AG04449 (cell line): Measurements from ENCODE around the gene HSPB1.

Experiments used
- CTCF ChIA-PET: fragments of 350-600 bp; formaldehyde crosslinking; extraction: SDS; loops from one replicate; lab custom pipeline; 2021; ENCODE audit warnings: antibody characterized with exemption; lab: Yijun Ruan, JAX
- POLR2A ChIA-PET: fragments of 400-600, 350-600 bp; formaldehyde crosslinking; extraction: SDS; loops from one replicate; lab custom pipeline; 2020; ENCODE audit warnings: antibody characterized with exemption, inconsistent platforms; lab: Yijun Ruan, JAX
- DNase-seq: peaks from one replicate; pipeline ENCODE4 v3.0.0-alpha.2; 2010; ENCODE audit warnings: low read depth, low spot score
- H3K4me3 ChIP-seq: 2 replicates; pipeline ENCODE4 v1.5.1; 2011; ENCODE audit warnings: low read depth, mild to moderate bottlenecking, control low read depth, low read length
- CTCF ChIP-seq: IDR thresholded peaks from one replicate; pipeline ENCODE4 v1.5.1; 2011; ENCODE audit warnings: mild to moderate bottlenecking, moderate library complexity, low read length, control low read depth, inconsistent platforms; ENCODE audit not compliant: insufficient read depth; ENCODE audit errors: missing control alignments

HSPB1 gene

GRCh38 chr7:76261329-76261728 lies 41.1 kb upstream of the HSPB1 start:
- ChIA-PET POLR2A (no interaction called here), CTCF (interaction anchor here (0.6 to 4.3 kb wide), 7 partner anchors 13 to 153 kb away, joined by 3 to 53 read pairs (median 13); no protein-coding TSS in a partner anchor)
- no peak overlapping the region for H3K4me3 ChIP-seq
- TF ChIP-seq CTCF = no peak
- no peak for DNase-seq

GRCh38 chr7:76261931-76262330 lies 40.5 kb upstream of the HSPB1 start:
- no peak overlapping the region for H3K4me3 ChIP-seq
- DNase-seq = no peak
- no peak for TF ChIP-seq CTCF
- POLR2A ChIA-PET = interaction anchor here (0.7 kb wide), 1 partner anchor 57 kb away, joined by 4 read pairs; no protein-coding TSS in a partner anchor
- CTCF ChIA-PET = interaction anchor here (1.0 to 4.3 kb wide), 17 partner anchors 9 to 153 kb away, joined by 3 to 53 read pairs (median 4); no protein-coding TSS in a partner anchor

- H3K4me3 ChIP-seq = no peak overlapping the region
- CTCF ChIA-PET = interaction anchor here (0.6 to 4.3 kb wide), 31 partner anchors 8 to 225 kb away, joined by 3 to 53 read pairs (median 4); no protein-coding TSS in a partner anchor
- POLR2A ChIA-PET = interaction anchor here (1.0 kb wide), 1 partner anchor 8 kb away, joined by 3 read pairs; no protein-coding TSS in a partner anchor
- TF ChIP-seq CTCF = peak; percentile 85
- DNase-seq = no peak
These were observed 39.6 kb upstream of the HSPB1 start for GRCh38 chr7:76262683-76263402.

GRCh38 chr7:76265299-76265698 lies 37.2 kb upstream of the HSPB1 start:
- no peak for DNase-seq
- no peak for TF ChIP-seq CTCF
- ChIA-PET CTCF (interaction anchor here (2.4 to 4.3 kb wide), 3 partner anchors 11 to 88 kb away, joined by 11 to 53 read pairs (median 22); no protein-coding TSS in a partner anchor), POLR2A (no interaction called here)
- no peak overlapping the region for H3K4me3 ChIP-seq

GRCh38 chr7:76267107-76267893 lies 35.2 kb upstream of the HSPB1 start:
- H3K4me3 ChIP-seq = peak overlapping the region; percentile 15; the same call in 1 of the 2 replicates
- no peak for TF ChIP-seq CTCF
- POLR2A ChIA-PET = no interaction called here
- DNase-seq = no peak
- CTCF ChIA-PET = no interaction called here

GRCh38 chr7:76267894-76268183 lies 34.6 kb upstream of the HSPB1 start:
- CTCF ChIA-PET = interaction anchor here (1.0 kb wide), 3 partner anchors 10 to 46 kb away, joined by 3 to 4 read pairs (median 3); no protein-coding TSS in a partner anchor
- DNase-seq = no peak
- H3K4me3 ChIP-seq = no peak overlapping the region
- POLR2A ChIA-PET = no interaction called here
- no peak for TF ChIP-seq CTCF
